ENCODE measurements around the gene CDR2.
"Not testable (repeated sequence)": the region's sequence is repeated elsewhere in the genome, so short reads cannot be mapped to it uniquely, and the experiment has no call there.

The CDR2 gene

DNA sequence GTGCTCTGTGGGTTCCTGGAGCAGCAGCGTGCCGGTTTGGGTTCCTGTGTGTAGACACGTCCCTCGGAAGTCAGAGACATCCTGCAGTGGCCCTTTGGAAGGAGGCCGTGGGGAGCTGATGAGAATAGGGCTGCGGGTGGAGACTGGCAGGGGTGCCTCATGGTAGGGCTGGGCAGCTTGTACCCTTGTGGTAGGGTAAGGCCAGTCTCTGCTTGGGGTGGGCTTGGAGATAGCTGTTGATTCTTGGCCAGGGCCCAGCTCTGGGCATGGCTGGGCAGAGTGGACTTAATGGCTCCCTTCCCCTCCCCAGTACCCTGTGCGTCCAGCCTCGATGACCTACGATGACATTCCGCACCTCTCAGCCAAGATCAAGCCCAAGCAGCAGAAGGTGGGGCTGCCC, 66.6 kb downstream of the CDR2 start:
- no peak for DNase-seq (ENCODE audit: low read depth)

DNA sequence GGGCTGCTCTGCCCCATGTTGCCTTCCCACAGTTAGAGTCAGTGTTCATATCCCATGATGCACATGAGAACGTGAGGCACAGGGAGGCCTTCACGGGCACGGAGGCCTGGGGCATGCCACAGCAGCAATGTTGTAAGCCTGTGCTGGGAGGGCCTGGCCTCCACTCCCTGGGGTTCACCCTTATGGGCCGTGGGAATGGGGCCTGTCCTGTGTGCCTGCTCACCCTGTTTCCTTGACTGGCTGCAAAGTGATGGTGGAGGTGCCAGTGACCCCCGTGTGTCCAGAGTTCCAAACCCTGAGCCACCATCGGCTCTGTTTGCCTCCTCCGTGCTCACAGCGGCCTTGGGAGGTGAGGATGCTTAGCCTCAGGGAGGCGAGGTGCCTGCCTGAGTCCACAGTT, 67.6 kb downstream of the CDR2 start:
- DNase-seq (ENCODE audit: low read depth): no peak

DNA sequence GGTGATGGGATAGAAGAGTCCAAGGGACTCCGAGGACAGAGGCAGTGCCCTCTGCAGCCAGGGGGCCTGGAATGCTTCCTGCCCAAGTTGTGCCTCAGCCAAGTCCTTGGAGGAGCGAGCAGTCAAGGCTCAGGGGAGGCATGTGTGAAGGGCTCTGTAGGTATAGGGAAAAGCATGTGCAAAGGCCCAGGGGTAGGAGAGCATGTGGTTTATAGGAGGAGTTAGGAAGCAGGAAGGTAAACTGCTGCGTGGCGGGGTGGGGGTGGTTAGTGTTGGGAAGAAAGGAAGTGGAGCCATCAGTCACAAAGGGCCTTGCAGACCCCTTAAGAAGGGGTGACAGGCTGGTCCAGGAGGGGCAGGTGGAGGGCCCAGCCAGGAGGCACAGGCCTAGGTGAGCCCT, 70.0 kb downstream of the CDR2 start:
- no peak for DNase-seq (ENCODE audit: low read depth)

DNA sequence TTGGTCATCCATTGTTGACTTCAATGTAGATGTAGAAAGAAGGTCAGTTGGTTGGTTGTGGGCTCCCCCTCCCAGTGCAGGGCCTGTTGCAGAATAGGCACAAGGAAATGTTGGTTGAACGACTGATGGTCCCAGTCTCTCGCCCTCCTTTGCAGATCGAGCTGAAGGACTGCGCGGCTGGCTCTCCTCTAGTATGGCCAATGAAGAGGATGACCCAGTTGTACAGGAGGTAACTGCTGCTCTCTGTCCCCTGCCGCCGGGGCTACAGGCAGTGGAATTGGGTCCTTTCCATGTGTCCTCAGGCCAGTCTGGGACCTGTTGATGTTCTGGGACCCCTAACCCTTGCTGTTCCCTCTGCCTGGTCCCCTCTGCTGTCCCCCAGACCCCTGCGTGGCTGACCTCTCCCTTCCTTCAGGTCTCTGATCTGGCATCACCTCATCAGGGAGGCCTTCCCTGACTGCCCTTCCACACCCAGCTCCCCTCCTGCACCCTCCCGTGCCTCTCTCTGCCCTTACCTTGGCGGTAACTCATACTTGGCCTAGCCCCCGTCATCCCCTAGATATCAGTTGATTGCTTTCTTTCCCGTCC, 71.5 kb downstream of the CDR2 start:
- DNase-seq (ENCODE audit: low read depth): no peak

DNA sequence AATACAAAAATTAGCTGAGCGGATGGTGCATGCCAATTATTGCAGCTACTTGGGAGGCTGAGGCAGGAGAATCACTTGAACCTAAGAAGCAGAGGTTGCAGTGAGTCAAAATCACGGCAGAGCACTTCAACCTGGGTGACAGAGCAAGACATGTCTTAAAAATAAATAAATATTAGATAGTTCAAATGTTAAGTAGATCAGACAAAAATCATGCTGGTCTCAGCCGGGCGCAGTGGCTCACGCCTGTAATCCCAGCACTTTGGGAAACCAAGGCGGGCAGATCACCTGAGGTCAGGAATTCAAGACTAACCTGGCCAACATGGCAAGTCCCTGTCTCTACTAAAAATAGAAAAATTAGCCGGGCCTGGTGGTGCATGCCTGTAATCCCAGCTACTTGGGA, 73.0 kb downstream of the CDR2 start:
- DNase-seq (ENCODE audit: low read depth): not testable (repeated sequence)

DNA sequence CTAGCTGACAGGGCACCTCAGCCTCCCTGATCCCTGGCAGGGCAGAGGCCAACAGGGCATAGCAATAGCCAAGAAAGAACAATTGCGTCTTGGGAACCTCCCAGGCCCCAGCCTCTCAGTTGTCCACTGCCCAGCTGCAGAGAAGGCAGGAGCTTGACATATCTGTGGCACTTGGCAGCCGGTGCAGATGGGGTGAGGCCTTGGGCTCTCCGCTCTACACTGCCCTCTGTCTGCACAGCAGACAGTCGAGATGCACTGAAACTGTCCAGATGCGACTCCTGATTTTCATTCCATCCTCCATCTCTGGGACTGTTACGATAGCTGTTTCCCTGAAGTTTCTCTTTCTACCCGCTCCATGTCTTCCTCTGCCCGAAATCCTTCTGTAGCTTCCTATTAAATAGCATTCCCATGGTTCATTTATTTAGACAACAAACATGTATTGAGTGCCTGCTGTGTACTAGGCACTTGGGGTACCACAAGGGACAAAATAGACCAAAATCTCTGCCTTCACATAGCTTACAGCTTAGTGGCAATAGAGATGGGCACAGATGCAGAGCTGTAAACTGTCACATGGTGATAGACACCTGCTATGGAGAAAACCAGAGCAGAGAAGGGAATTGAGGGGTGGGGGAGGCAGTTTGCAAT, 73.9 kb downstream of the CDR2 start:
- no peak for DNase-seq (ENCODE audit: low read depth)

DNA sequence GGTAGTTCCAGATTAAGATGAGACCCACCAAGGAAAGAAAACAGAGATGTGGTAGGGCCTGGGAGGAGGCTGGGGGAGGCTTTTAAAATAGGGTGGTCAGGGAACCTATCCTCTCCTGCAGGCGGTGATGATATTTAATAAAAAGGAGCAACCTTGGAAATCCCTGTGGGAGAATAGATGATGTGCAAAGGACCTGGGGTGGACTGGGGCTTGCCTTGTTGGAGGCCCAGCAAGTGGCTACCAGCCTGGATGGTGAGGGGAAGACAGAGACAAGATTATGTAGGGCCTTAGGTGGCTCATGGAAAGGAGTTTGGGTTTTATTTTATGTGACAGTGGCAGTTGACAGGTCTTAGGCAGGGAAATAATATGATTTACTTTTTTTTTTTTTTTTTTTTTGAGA, 75.4 kb downstream of the CDR2 start:
- no peak for DNase-seq (ENCODE audit: low read depth)

DNA sequence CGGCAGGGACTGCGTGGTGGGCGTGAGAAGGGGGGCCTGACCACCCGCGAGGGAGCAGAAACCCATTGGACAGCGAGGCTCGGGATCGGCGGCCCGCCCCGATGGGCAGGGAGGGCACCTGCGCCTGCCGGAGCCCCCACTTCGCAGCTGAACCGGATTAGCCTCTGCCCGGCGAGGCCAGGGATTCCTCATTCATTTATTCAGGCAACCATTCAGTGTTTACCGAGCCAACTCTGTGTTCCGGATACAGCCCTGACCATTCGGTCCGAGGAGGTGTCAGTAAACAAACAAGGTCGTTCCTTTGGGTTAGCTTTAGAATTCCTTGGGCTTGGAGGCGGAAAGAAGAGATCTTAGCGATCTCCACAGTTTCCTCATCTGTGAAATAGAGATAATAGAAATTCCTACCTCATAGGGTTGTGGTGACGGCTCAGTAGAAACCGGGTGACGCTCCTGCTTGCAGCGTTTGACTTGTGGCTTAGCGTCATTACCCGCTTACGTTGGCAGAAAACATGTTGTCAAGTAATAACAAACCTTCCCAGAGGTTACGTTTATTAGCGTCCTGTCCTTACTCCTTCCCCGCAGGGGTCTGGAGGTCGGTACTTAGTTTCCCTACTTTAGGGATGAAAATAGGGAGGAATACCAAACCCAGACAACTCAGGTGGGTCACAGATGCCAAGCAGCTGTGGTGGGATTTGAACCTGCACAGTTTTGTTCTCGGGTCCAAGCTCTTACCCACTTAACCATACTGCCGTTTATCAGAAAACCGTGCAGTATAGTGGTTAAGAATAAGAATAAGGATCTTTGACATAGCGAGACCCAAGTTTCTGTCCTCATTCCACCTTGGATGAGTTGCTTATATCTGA, 76.3 kb downstream of the CDR2 start:
- DNase-seq (ENCODE audit: low read depth): peak; percentile 40

DNA sequence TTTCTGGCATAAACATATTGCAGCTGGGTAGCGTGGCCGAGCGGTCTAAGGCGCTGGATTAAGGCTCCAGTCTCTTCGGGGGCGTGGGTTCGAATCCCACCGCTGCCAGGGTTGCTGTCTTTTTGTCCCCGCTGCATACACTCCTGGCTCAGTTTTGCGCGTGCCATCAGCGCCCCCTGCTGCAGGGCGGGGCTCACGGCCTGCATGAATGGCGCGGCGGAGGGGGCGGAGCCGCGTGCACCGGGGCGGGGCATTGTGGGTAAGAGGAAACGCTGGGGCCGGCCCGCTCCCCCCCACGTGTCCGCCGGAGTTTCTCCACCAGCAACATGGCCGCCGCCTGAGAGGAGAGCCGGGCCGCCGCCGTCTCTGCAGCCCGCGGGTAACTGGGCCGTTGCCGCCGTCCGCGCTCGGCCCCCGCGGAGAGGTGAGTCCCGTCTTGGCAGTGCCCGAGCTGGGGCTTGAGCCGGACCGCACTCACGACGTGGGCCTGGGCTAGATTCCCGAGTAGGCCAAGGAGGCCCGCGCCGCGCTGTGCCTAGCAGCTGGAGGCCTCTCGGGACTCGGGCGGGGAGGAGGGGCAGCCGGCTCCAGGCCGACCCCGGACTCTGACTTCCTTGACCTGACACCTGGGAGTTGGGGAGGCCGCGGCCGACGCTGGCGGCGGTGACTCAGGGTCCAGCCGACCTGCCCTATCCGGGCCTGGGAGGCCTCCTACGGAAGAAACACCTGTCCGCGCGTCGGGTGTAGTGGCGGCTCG, 77.1 kb downstream of the CDR2 start, which contains the start of gene POLR3E:
Gene POLR3E, plus strand, starts transcription at position 296 of the 757 bp plus-strand sequence. CDS start 5,560 bp downstream, outside the sequence.
- DNase-seq (ENCODE audit: low read depth): peak; percentile 99

DNA sequence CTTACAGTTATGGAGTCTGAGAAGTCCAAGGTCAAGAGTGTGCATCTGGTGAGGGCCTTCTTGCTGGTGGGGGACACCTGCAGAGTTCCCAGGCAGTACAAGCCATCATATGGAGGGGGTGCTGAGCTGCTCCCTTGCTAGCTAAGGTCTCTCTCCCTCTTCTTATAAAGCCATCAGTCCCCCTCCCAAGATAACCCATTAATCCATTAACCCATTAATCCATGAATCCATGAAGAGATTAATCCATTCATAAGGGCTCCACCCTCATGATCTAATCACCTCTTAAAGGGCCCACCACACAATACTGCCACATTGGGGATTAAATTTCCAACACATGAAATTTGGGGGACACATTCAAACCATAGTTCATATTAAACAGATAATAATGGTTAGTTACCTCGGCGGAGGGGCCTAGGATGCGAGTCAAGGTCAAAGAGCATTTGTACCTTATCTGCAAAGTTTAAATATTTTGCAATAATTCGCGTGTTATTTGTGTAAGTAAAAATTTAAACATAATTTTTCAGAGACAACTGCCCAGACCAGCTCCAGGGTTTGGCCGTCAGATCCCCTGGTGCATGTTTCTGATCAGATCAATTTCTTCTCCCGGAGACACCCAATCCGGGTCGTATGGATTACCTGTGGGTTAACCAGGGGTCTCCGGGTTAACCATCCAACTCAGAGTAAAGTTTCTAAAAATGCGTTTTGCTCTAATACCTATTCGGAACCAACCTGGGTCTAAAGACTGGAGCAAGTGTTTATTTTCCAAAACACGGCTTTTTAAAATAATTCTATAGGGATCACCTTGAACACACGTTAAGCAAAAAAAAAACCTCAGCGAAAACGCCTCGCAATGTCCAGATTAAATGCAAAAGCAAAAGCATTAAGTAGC, 78.0 kb downstream of the CDR2 start:
- DNase-seq (ENCODE audit: low read depth): no peak
